DMS 273 (cell line): ENCODE data around the gene ART3.
A peak's percentile ranks its signal among the peaks of the same experiment; 100 is the strongest.

Experiments used
- DNase-seq: peaks from one replicate; lab custom pipeline; 2025; ENCODE audit not compliant: unreplicated experiment; lab: John Stamatoyannopoulos, UW

The ART3 gene

GRCh38 chr4:76067652-76068286 lies 6.7 kb upstream of the ART3 start:
- peak; percentile 80 for DNase-seq

GRCh38 chr4:76072760-76073159 lies 1.7 kb upstream of the ART3 start:
- no peak for DNase-seq

GRCh38 chr4:76074993-76075600 lies 588 bp downstream of the ART3 start:
- DNase-seq = no peak

GRCh38 chr4:76078033-76078613 lies 3.6 kb downstream of the ART3 start:
- no peak for DNase-seq

- no peak for DNase-seq
Measured at GRCh38 chr4:76083386-76083988, 9.0 kb downstream of the ART3 start.

- DNase-seq = no peak
Measured at GRCh38 chr4:76084542-76084941, 10.0 kb downstream of the ART3 start.

GRCh38 chr4:76087007-76087769 lies 12.7 kb downstream of the ART3 start:
- peak; percentile 72 for DNase-seq

GRCh38 chr4:76088719-76089118 lies 14.2 kb downstream of the ART3 start:
- DNase-seq = no peak

- DNase-seq = no peak
Measured at GRCh38 chr4:76090241-76090691, 15.8 kb downstream of the ART3 start.

- DNase-seq = no peak
Measured at GRCh38 chr4:76091052-76091451, 16.5 kb downstream of the ART3 start.

- DNase-seq = no peak
Measured at GRCh38 chr4:76095568-76095967, 21.1 kb downstream of the ART3 start.

GRCh38 chr4:76096076-76096475 lies 21.6 kb downstream of the ART3 start:
- DNase-seq = no peak

- peak; percentile 2 for DNase-seq
Measured at GRCh38 chr4:76105652-76106051, 31.1 kb downstream of the ART3 start.

- no peak for DNase-seq
Measured at GRCh38 chr4:76106442-76106841, 31.9 kb downstream of the ART3 start.

GRCh38 chr4:76108467-76109181 lies 34.1 kb downstream of the ART3 start:
- peak; percentile 42 for DNase-seq

GRCh38 chr4:76116821-76117220 lies 42.3 kb downstream of the ART3 start:
- no peak for DNase-seq

- DNase-seq = no peak
Measured at GRCh38 chr4:76117536-76117935, 43.0 kb downstream of the ART3 start.

- DNase-seq = no peak
Measured at GRCh38 chr4:76120199-76120598, 45.7 kb downstream of the ART3 start.

- no peak for DNase-seq
Measured at GRCh38 chr4:76125816-76126215, 51.3 kb downstream of the ART3 start.

- no peak for DNase-seq
Measured at GRCh38 chr4:76127754-76128153, 53.2 kb downstream of the ART3 start.

GRCh38 chr4:76141241-76141640 lies 66.7 kb downstream of the ART3 start:
- no peak for DNase-seq
